Measurements from ENCODE around the gene HENMT1. TPM values are rescaled to one million over a fixed set of nuclear protein-coding genes. Genes with fewer than 3 reads are reported as not detected.
"Not testable (repeated sequence)": the region's sequence is repeated elsewhere in the genome, so short reads cannot be mapped to it uniquely, and the experiment has no call there.

The HENMT1 gene
- total RNA-seq (1 to 10 TPM; 1.8 to 3.0 (median 2.2) TPM), polyA plus RNA-seq (1.7 TPM)
- long read RNA-seq, donor 1, partial matches to known transcripts = 0 of 6 reads
- long read RNA-seq, donor 1, other reads (novel, unspliced or antisense) = 2 of 6 reads
- long read RNA-seq, donor 2, partial matches to known transcripts = 0 of 3 reads
- long read RNA-seq, donor 2, other reads (novel, unspliced or antisense) = 3 of 3 reads
- long read RNA-seq, donor 3, transcript HENMT1-202 (8 exons, 1,874 nt) = major isoform, 9 of 13 reads
- long read RNA-seq, donor 3, partial matches to known transcripts = 0 of 13 reads
- long read RNA-seq, donor 3, other reads (novel, unspliced or antisense) = 2 of 13 reads
- long read RNA-seq, donor 4, partial matches to known transcripts = 0 of 5 reads
- long read RNA-seq, donor 4, other reads (novel, unspliced or antisense) = 1 of 5 reads

DNA sequence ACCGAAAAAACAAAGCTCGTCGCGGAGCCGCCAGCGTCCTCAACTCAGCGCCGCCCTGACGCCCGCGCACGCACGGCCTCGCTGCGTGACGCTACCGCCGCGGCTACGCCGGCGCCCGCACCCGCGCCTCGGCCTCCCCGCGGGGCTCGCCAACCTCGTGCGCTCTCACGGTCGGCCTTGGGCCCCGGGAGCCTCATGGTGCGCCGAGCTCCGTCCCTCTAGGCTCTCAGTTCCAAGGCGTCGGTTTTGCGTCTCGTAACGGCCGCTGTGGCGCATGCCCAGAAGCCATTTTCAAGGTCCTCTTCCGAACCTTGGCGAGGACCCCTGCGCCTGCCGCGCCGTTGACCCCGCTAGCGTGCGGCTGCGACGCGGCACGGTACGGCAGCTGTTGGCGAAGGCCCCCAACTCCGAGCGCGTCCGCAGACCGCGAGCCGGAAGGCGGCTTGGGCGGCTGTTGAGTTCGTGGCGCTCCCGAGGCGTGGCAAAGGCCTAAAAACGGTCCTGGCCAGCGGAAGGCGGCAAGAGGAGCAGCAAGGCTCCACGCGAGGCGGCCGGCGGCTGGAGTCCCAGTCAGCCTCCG lies at the start of gene HENMT1:
HENMT1 (minus strand) TSS at position 64 of the 580 bp plus-strand sequence. CDS start 1,209 bp downstream, outside the sequence.
- Histone ChIP-seq H3K4me1 (ENCODE audit: control insufficient read depth, insufficient read depth, low read length) (no peaks in the 10 kb centered on the region), H3K27ac (ENCODE audit: low read length) (peak within 1 kb of the TSS; percentile 78), H3K27me3 (ENCODE audit: control insufficient read depth, insufficient read depth) (no peaks in the 10 kb centered on the region), H3K4me3 (ENCODE audit: low read length) (peak within 1 kb of the TSS; percentile 46), H3K9me3 (ENCODE audit: control insufficient read depth, low read length) (no peaks in the 10 kb centered on the region)
- DNase-seq (peak; percentile 74 to 89 (median 85)), ATAC-seq (peak; percentile 93 to 94)
- 1% methylated on average over 81 of the region's 81 CpGs for WGBS
- intact Hi-C loops (cut with DNase I) = no loop called here

DNA sequence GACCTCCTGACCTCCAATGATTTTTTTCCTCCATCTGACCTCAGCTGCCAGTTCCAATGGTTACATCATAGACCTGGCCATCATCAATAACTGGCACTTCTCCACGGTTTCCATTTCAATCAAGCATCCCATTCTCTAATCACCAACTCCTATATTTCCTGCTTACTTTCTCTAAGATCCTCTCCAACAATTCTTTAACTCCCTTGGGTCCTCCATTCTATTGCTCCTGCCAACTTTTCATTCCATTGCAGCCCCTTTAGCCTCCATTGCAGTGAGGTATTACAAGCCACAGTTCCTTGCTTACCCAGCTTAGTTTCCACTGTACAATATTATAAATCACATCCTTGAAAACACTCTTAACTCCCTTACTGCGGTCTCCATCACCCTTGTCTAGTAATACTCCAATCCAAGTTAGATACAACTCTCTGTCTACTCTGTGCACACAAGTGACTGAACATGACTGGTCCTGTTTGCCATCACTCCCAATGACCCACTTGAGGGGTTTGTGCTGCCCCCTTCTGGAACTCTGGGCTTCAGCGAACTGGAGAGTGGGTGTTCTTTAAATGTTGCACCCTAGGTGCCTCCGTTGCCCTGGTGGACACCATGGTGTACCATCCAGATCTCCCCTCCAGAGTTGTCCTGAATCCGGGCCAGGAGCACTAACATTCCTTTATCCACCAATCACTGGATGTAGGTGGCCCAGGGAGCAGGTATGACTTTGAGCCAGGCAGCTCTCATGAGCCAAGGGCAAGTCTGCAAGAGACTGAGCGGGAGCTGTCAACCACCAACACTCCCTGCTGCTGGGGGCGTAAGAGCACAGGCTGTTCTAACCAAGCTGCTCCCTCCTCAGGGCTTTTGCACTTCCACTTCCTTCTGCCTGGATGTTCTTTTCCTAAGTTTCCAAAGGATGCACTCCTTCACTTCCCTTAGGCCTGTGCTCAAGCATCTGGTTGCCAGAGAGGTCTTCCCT lies 48.1 kb upstream of the HENMT1 start:
- Histone ChIP-seq H3K4me3 (ENCODE audit: low read length) (no peak overlapping the region), H3K27ac (ENCODE audit: low read length) (no peak overlapping the region), H3K9me3 (ENCODE audit: control insufficient read depth, low read length) (no peaks in the 10 kb centered on the region), H3K27me3 (ENCODE audit: control insufficient read depth, insufficient read depth) (no peaks in the 10 kb centered on the region), H3K4me1 (ENCODE audit: control insufficient read depth, insufficient read depth, low read length) (no peaks in the 10 kb centered on the region)
- WGBS = 66% methylated on average over 7 of the region's 7 CpGs
- ATAC-seq (no peak), DNase-seq (peak in 1 of 3 donors; percentile 65)
- intact Hi-C loops (cut with DNase I) = no loop called here

DNA sequence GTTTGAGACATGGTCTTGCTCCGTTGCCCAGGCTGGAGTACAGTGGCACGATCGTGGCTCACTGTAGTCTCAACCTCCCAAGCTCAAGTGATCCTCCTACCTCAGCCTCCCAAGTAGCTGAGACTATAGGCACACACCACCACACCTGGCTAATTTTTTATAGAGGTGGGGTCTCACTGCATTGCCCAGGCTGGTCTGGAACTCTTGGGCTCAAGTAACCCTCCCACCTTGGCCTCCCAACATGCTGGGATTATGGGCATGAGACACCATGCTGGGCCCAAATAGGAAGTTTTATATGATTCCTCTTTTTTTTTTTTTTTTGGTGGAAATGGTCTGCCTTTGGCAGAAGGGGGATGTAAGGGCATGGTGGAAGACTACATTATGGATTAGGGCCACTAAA lies 45.8 kb upstream of the HENMT1 start:
- Histone ChIP-seq H3K27me3 (ENCODE audit: control insufficient read depth, insufficient read depth) (no peaks in the 10 kb centered on the region), H3K27ac (ENCODE audit: low read length) (no peak overlapping the region), H3K4me3 (ENCODE audit: low read length) (no peak overlapping the region), H3K4me1 (ENCODE audit: control insufficient read depth, insufficient read depth, low read length) (no peaks in the 10 kb centered on the region), H3K9me3 (ENCODE audit: control insufficient read depth, low read length) (no peaks in the 10 kb centered on the region)
- ATAC-seq (no peak), DNase-seq (no peak)
- intact Hi-C loops (cut with DNase I) = no loop called here
- 95% methylated on average over 3 of the region's 3 CpGs for WGBS

DNA sequence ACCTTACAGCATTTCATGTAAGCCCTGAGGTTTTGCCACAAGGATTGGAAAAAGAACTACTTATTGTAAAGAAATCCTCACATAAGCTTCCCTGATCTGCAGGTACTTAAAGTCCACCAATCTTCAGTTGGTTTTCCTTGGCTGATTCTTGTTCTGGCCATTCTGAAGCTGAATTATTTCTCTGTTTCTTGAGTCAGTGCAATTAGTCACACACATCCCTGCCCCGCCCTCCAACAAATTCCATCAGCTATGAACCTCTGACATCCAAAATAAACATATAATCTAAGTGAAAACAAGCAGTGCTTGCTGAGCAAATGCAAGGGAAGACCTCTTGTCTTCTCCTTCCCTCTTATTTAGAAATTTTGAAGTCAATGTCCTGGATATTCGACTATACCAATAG lies 43.6 kb upstream of the HENMT1 start:
- DNase-seq = peak in 2 of 3 donors; percentile 31 to 60
- Histone ChIP-seq H3K27me3 (ENCODE audit: control insufficient read depth, insufficient read depth) (no peaks in the 10 kb centered on the region), H3K27ac (ENCODE audit: low read length) (no peak overlapping the region), H3K4me3 (ENCODE audit: low read length) (no peak overlapping the region), H3K9me3 (ENCODE audit: control insufficient read depth, low read length) (no peaks in the 10 kb centered on the region), H3K4me1 (ENCODE audit: control insufficient read depth, insufficient read depth, low read length) (no peaks in the 10 kb centered on the region)
- intact Hi-C loops (cut with DNase I) = no loop called here
- peak; percentile 29 to 81 for ATAC-seq
- 55% methylated on average over 2 of the region's 2 CpGs for WGBS

DNA sequence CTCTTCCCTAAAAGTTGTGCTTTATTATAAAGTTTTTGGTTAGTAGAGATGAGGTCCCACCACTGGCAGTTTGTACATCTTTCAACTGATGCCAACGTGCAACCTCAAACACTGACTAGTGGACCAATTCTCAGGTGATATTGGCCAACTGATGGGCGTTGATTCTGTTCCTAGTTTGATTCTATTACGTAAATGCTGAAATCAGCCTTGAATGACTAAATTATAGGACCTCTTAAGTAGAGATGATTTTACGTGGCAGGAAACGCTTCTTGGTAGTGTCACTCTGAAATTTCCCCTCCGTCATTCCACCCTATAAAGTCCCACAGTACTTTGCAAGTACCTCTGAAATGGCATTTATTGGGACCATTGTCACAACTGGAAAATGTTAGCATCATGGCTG lies 43.0 kb upstream of the HENMT1 start:
- Histone ChIP-seq H3K27ac (ENCODE audit: low read length) (no peak overlapping the region), H3K4me1 (ENCODE audit: control insufficient read depth, insufficient read depth, low read length) (no peaks in the 10 kb centered on the region), H3K27me3 (ENCODE audit: control insufficient read depth, insufficient read depth) (no peaks in the 10 kb centered on the region), H3K9me3 (ENCODE audit: control insufficient read depth, low read length) (no peaks in the 10 kb centered on the region), H3K4me3 (ENCODE audit: low read length) (no peak overlapping the region)
- DNase-seq (no peak), ATAC-seq (no peak)
- intact Hi-C loops (cut with DNase I) = no loop called here
- WGBS = 68% methylated on average over 6 of the region's 6 CpGs

DNA sequence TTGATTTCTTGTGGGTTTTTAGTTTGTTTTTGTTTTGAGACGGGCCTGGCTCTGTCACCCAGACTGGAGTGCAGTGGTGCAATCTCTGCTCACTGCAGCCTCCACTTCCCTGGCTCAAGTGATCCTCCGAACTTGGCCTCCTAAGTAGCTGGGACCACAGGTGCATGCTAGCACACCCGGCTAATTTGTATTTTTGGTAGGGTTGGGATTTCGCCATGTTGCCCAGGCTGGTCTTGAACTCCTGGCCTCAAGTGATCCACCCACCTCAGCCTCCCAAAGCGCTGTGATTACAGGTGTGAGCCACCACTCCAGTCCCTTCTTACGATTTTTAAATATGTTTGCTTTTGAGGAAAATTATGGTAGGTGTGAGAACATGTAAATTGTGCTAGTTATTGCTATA lies 41.2 kb upstream of the HENMT1 start:
- DNase-seq; intact Hi-C loops (cut with DNase I); H3K4me1 ChIP-seq (ENCODE audit: control insufficient read depth, insufficient read depth, low read length); H3K27ac ChIP-seq (ENCODE audit: low read length); ATAC-seq; H3K27me3 ChIP-seq (ENCODE audit: control insufficient read depth, insufficient read depth); H3K9me3 ChIP-seq (ENCODE audit: control insufficient read depth, low read length); H3K4me3 ChIP-seq (ENCODE audit: low read length): not testable (repeated sequence)
- 96% methylated on average over 6 of the region's 6 CpGs for WGBS

DNA sequence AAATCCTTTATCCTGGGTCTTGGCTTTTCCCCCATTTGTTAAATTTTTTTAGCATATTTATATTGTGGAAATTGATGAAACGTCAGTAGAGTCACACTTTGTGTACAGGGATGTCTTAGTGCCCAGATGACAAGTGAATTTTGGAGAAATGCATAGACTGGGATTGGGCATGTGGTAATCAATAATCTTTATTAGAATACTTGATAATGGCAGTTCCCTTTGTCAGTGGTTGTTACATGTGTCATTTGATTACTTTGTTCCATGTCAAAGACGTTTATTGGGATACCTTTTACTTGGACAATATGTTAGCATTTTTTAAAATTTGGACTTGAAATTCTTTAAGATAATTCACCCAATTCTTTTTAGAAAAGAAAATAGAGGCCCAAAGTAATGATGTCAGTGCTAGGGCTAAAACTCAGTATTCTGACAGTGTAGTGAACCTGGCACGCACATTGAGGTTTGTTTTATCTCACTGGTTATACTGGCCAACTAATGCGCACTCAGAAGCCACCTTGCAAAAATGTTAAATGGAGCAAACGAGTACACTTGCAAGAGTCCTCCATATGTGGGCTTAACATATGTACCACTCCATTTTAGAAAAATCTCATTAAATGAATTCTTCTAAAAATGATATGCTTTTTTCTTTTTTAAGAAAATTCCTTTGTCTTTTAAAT lies 40.4 kb upstream of the HENMT1 start:
- 84% methylated on average over 5 of the region's 5 CpGs for WGBS
- H3K4me1 ChIP-seq (ENCODE audit: control insufficient read depth, insufficient read depth, low read length) = no peaks in the 10 kb centered on the region
- H3K4me3 ChIP-seq (ENCODE audit: low read length) = no peak overlapping the region
- H3K27ac ChIP-seq (ENCODE audit: low read length) = no peak overlapping the region
- H3K9me3 ChIP-seq (ENCODE audit: control insufficient read depth, low read length) = no peaks in the 10 kb centered on the region
- H3K27me3 ChIP-seq (ENCODE audit: control insufficient read depth, insufficient read depth) = no peaks in the 10 kb centered on the region
- no peak for DNase-seq
- intact Hi-C loops (cut with DNase I) = no loop called here
- no peak for ATAC-seq

DNA sequence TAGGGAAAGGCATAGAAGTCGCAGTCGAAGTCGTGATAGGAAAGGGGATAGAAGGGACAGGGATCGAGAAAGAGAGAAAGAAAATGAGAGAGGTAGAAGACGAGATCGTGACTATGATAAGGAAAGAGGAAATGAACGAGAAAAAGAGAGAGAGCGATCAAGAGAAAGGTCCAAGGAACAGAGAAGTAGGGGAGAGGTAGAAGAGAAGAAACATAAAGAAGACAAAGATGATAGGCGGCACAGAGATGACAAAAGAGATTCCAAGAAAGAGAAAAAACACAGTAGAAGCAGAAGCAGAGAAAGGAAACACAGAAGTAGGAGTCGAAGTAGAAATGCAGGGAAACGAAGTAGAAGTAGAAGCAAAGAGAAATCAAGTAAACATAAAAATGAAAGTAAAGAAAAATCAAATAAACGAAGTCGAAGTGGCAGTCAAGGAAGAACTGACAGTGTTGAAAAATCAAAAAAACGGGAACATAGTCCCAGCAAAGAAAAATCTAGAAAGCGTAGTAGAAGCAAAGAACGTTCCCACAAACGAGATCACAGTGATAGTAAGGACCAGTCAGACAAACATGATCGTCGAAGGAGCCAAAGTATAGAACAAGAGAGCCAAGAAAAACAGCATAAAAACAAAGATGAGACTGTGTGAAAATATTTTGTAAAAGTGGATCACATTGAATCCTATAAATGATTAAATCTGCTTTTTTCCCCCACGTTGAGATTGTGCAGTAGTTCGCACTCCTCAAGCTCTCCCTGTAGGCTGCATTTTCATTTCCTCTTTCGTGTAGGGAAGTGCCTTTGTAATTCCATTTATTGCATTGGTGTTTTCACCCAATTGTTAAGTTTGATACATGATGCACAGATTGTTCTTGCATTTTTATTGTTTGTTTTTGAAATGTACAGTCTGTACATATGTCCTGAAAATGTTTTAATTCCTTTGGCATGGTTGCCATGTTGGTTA lies 38.8 kb upstream of the HENMT1 start:
- ATAC-seq = no peak
- H3K27ac ChIP-seq (ENCODE audit: low read length) = no peak overlapping the region
- no peak overlapping the region for H3K4me3 ChIP-seq (ENCODE audit: low read length)
- H3K27me3 ChIP-seq (ENCODE audit: control insufficient read depth, insufficient read depth) = no peaks in the 10 kb centered on the region
- no peaks in the 10 kb centered on the region for H3K9me3 ChIP-seq (ENCODE audit: control insufficient read depth, low read length)
- no peaks in the 10 kb centered on the region for H3K4me1 ChIP-seq (ENCODE audit: control insufficient read depth, insufficient read depth, low read length)
- 76% methylated on average over 22 of the region's 22 CpGs for WGBS
- intact Hi-C loops (cut with DNase I) = loop anchor here in 2 of 4 donors (10.0 kb wide), 1 partner anchor 45 kb away; the partner anchor contains the start of gene STXBP3 (in 2 of the 2)
- no peak for DNase-seq

DNA sequence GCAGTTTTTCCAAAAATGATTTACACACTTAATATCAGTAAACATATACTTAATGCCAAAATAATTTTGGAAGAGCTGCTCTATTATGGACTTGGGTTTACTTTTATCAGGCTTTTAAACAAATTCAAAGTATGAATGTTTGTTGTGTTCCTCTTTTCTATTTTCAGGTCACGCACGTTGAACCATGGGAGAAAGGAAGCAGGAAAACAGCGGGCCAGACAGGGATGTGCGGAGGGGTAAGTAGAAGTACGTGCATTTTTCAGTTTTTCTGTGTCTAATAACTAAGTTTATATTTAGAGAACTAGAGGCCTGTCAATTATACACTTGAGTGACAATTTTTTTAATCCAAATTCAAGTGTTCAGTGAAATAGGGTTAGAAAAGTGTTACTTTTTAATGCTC lies 34.6 kb upstream of the HENMT1 start:
- Histone ChIP-seq H3K9me3 (ENCODE audit: control insufficient read depth, low read length) (no peaks in the 10 kb centered on the region), H3K27ac (ENCODE audit: low read length) (no peak overlapping the region), H3K4me3 (ENCODE audit: low read length) (no peak overlapping the region), H3K27me3 (ENCODE audit: control insufficient read depth, insufficient read depth) (no peaks in the 10 kb centered on the region), H3K4me1 (ENCODE audit: control insufficient read depth, insufficient read depth, low read length) (no peaks in the 10 kb centered on the region)
- ATAC-seq (no peak), DNase-seq (no peak)
- intact Hi-C loops (cut with DNase I) = loop anchor here in 2 of 4 donors (10.0 kb wide), 1 partner anchor 49 kb away; the partner anchor contains the start of gene STXBP3 (in 2 of the 2)
- WGBS = 51% methylated on average over 5 of the region's 5 CpGs
